PC-3 (cell line): ENCODE measurements around the gene PRKCE. TPM values are rescaled to one million over a fixed set of nuclear protein-coding genes. Genes with fewer than 3 reads are reported as not detected.

Source experiments
- ATAC-seq: fragments of 200-7000 bp; cut with Tn5 transposase; 2 replicates; pipeline ENCODE4 v1.9.1; 2020; ENCODE audit warnings: mild to moderate bottlenecking, moderate library complexity
- BruUV-seq: library from RNA; stranded (reverse); fragments of 400-500 nt; replicated peaks from 2 replicates; lab custom pipeline; 2021; lab: Mats Ljungman, UMichigan
- CTCF ChIA-PET: fragments of 300-600 bp; sonication (Branson Sonifier 250); formaldehyde crosslinking; loops from one replicate; lab custom pipeline; 2022; ENCODE audit warnings: antibody characterized with exemption; lab: Charles Lee
- POLR2A ChIA-PET: fragments of 300-600 bp; sonication (Branson Sonifier 250); formaldehyde crosslinking; loops from one replicate; lab custom pipeline; 2022; ENCODE audit warnings: antibody characterized with exemption; ENCODE audit not compliant: unreplicated experiment; lab: Charles Lee
- DNase-seq: peaks from one replicate; pipeline ENCODE4 v3.0.0-alpha.2; 2015
- H2AFZ ChIP-seq: fragments of 300-600 bp; sonication (generic); 2 replicates; pipeline ENCODE4 v1.6.0; 2016; ENCODE audit warnings: antibody characterized with exemption, low read length
- H3F3A ChIP-seq: fragments of 300-600 bp; sonication (generic); one replicate; pipeline ENCODE4 v1.6.0; 2017; ENCODE audit warnings: antibody characterized with exemption, low read length, control low read depth, mild to moderate bottlenecking; ENCODE audit not compliant: unreplicated experiment
- H3K27ac ChIP-seq: fragments of 300-600 bp; sonication (generic); 2 replicates; pipeline ENCODE4 v1.5.1; 2016; ENCODE audit warnings: mild to moderate bottlenecking, low read length
- H3K27me3 ChIP-seq: fragments of 300-600 bp; sonication (generic); 2 replicates; pipeline ENCODE4 v1.6.1; 2016; ENCODE audit warnings: low read length, mixed read lengths
- H3K36me3 ChIP-seq: fragments of 300-600 bp; sonication (generic); 2 replicates; pipeline ENCODE4 v1.6.1; 2016; ENCODE audit warnings: low read depth, mixed run types, low read length, mixed read lengths
- H3K4me1 ChIP-seq: fragments of 300-600 bp; sonication (generic); 2 replicates; pipeline ENCODE4 v1.5.1; 2016; ENCODE audit warnings: low read length; ENCODE audit not compliant: insufficient read depth
- H3K4me2 ChIP-seq: fragments of 300-600 bp; sonication (generic); 2 replicates; pipeline ENCODE4 v1.6.0; 2016; ENCODE audit warnings: low read length
- H3K4me3 ChIP-seq: fragments of 300-600 bp; sonication (generic); 2 replicates; pipeline ENCODE4 v1.5.1; 2016; ENCODE audit warnings: mild to moderate bottlenecking, low read length, mixed read lengths
- H3K79me2 ChIP-seq: fragments of 300-600 bp; sonication (generic); 2 replicates; pipeline ENCODE4 v1.6.1; 2017; ENCODE audit warnings: low read length, mixed read lengths
- H3K9ac ChIP-seq: fragments of 300-600 bp; sonication (generic); 2 replicates; pipeline ENCODE4 v1.6.0; 2016; ENCODE audit warnings: mild to moderate bottlenecking, low read length
- H3K9me2 ChIP-seq: fragments of 300-600 bp; sonication (generic); replicated peaks from 2 replicates; pipeline ENCODE4 v1.6.1; 2016; ENCODE audit warnings: mixed run types, low read length, mixed read lengths
- H3K9me3 ChIP-seq: fragments of 300-600 bp; sonication (generic); 2 replicates; pipeline ENCODE4 v1.6.1; 2016; ENCODE audit warnings: low read length, mixed read lengths
- H4K20me1 ChIP-seq: fragments of 300-600 bp; sonication (generic); 2 replicates; pipeline ENCODE4 v1.6.1; 2016; ENCODE audit warnings: low read length, mixed read lengths
- CTCF ChIP-seq: fragments of 300-600 bp; sonication (generic); conservative IDR thresholded peaks from 2 replicates; pipeline ENCODE4 v1.5.1; 2017; ENCODE audit warnings: antibody characterized with exemption, low read depth, mild to moderate bottlenecking, low read length
- EZH2 ChIP-seq: fragments of 300-600 bp; sonication (generic); IDR thresholded peaks from one replicate; pipeline ENCODE4 v1.6.1; 2017; ENCODE audit warnings: antibody characterized with exemption, mild to moderate bottlenecking, low read length; ENCODE audit not compliant: unreplicated experiment
- EZH2phosphoT487 ChIP-seq: fragments of 300-600 bp; sonication (generic); IDR thresholded peaks from 2 replicates; pipeline ENCODE4 v1.6.1; 2018; ENCODE audit warnings: mild to moderate bottlenecking, antibody characterized with exemption, low read length, borderline replicate concordance
- intact Hi-C: fragments of 100-400 bp; cut with micrococcal nuclease; formaldehyde crosslinking; loops from 2 replicates; pipeline ENCODE4 v1.9.0; 2023
- total RNA-seq: library from RNA; depleted of rRNA; stranded (reverse); fragments of >200 nt; gene quantifications from 2 replicates; pipeline ENCODE4 v1.2.3, GENCODE V29; 2014

The PRKCE gene
- total RNA-seq, 1 experiment from 2014 or later: 7.0 TPM

- no peak overlapping the region for H3K27ac ChIP-seq
- H3K36me3 ChIP-seq: no peaks in the 10 kb centered on the region
- ChIA-PET CTCF (no interaction called here), POLR2A (no interaction called here)
- ATAC-seq (no peak), DNase-seq (no peak)
- H3F3A ChIP-seq: no peaks in the 10 kb centered on the region
- no peaks in the 10 kb centered on the region for H4K20me1 ChIP-seq
- no peak overlapping the region for H2AFZ ChIP-seq
- BruUV-seq: no TSS peak
- no peaks in the 10 kb centered on the region; the same call in 1 of the 2 replicates for H3K9me2 ChIP-seq
- no peaks in the 10 kb centered on the region for H3K9me3 ChIP-seq
- intact Hi-C loops: no loop called here
- H3K79me2 ChIP-seq: no peaks in the 10 kb centered on the region
- H3K4me3 ChIP-seq: no peak overlapping the region
- no peaks in the 10 kb centered on the region for H3K27me3 ChIP-seq
- H3K9ac ChIP-seq: no peak overlapping the region
- TF ChIP-seq EZH2phosphoT487: no peak
- no peak for TF ChIP-seq EZH2
- TF ChIP-seq CTCF: no peak
- no peak overlapping the region for H3K4me2 ChIP-seq
- H3K4me1 ChIP-seq: no peaks in the 10 kb centered on the region
These were observed 122.4 kb downstream of the PRKCE start for GRCh38 chr2:45773909-45774308.

GRCh38 chr2:45774688-45775244 is 123.3 kb downstream of the PRKCE start:
- intact Hi-C loops: no loop called here
- POLR2A ChIA-PET: no interaction called here
- Histone ChIP-seq H3F3A (no peaks in the 10 kb centered on the region), H3K27ac (no peak overlapping the region), H3K79me2 (no peaks in the 10 kb centered on the region), H3K36me3 (no peaks in the 10 kb centered on the region), H3K4me1 (no peaks in the 10 kb centered on the region), H4K20me1 (no peaks in the 10 kb centered on the region), H3K4me3 (no peak overlapping the region), H3K9me3 (no peaks in the 10 kb centered on the region), H3K9ac (no peak overlapping the region), H3K4me2 (no peak overlapping the region), H2AFZ (no peak overlapping the region), H3K27me3 (no peaks in the 10 kb centered on the region), H3K9me2 (no peaks in the 10 kb centered on the region)
- CTCF ChIA-PET: no interaction called here
- ATAC-seq: no peak
- BruUV-seq: no TSS peak
- no peak for DNase-seq
- no peak for TF ChIP-seq EZH2phosphoT487
- TF ChIP-seq CTCF: no peak
- TF ChIP-seq EZH2: no peak

GRCh38 chr2:45776160-45776955 is 124.9 kb downstream of the PRKCE start:
- no TSS peak for BruUV-seq
- TF ChIP-seq EZH2 (no peak), CTCF (no peak), EZH2phosphoT487 (no peak)
- ChIA-PET POLR2A (interaction anchor here (0.6 kb wide), 1 partner anchor 122 kb away, joined by 3 read pairs; no protein-coding TSS in a partner anchor), CTCF (no interaction called here)
- H3K4me3 ChIP-seq: no peak overlapping the region
- ATAC-seq (no peak), DNase-seq (no peak)
- no peaks in the 10 kb centered on the region for H3K27me3 ChIP-seq
- no peak overlapping the region for H3K9ac ChIP-seq
- H2AFZ ChIP-seq: no peak overlapping the region
- H3K79me2 ChIP-seq: no peaks in the 10 kb centered on the region
- no peaks in the 10 kb centered on the region for H3K36me3 ChIP-seq
- H3K27ac ChIP-seq: no peak overlapping the region
- no peaks in the 10 kb centered on the region for H3F3A ChIP-seq
- H3K9me2 ChIP-seq: no peaks in the 10 kb centered on the region
- H3K9me3 ChIP-seq: no peaks in the 10 kb centered on the region
- H4K20me1 ChIP-seq: no peaks in the 10 kb centered on the region
- no peaks in the 10 kb centered on the region for H3K4me1 ChIP-seq
- H3K4me2 ChIP-seq: no peak overlapping the region
- intact Hi-C loops: no loop called here
